Lung (tissue), 12 donors: ENCODE results near the gene NUDT6. TPM values are rescaled to one million over a fixed set of nuclear protein-coding genes. Genes with fewer than 3 reads are reported as not detected.

Experiments
- ATAC-seq: fragments of 200-7000 bp; cut with Tn5 transposase; one replicate; pipeline ENCODE4 v1.9.1; 2020; ENCODE audit warnings: moderate number of reproducible peaks; ENCODE audit not compliant: insufficient read depth, low FRiP score
- DNase-seq, 3 donors: peaks; one replicate each; pipeline ENCODE4 v3.0.0-alpha.2; 2013 to 2017
- H3K27ac ChIP-seq, 2 donors: one replicate each; pipeline ENCODE4 v1.5.1; 2013; ENCODE audit warnings: mild to moderate bottlenecking in 2 of 2, moderate library complexity in 2 of 2, control low read depth in 1 of 2, inconsistent platforms in 1 of 2, low read depth in 1 of 2, low read length in 1 of 2
- H3K27me3 ChIP-seq, 3 donors: one replicate each; pipeline ENCODE4 v1.5.1; 2013; ENCODE audit warnings: low read length in 2 of 3; ENCODE audit not compliant: control insufficient read depth in 3 of 3, insufficient read depth in 3 of 3
- H3K36me3 ChIP-seq, 4 donors: one replicate each; pipeline ENCODE4 v1.5.1; 2013; ENCODE audit warnings: low read length in 4 of 4, mild to moderate bottlenecking in 1 of 4, moderate library complexity in 1 of 4; ENCODE audit not compliant: control insufficient read depth in 4 of 4, insufficient read depth in 4 of 4
- H3K4me1 ChIP-seq, 5 donors: one replicate each; pipeline ENCODE4 v1.5.1; 2013; ENCODE audit warnings: low read length in 5 of 5, mild to moderate bottlenecking in 2 of 5, moderate library complexity in 1 of 5; ENCODE audit not compliant: control insufficient read depth in 5 of 5, insufficient read depth in 5 of 5
- H3K4me3 ChIP-seq: one replicate; pipeline ENCODE4 v1.5.1; 2013; ENCODE audit warnings: mild to moderate bottlenecking, control low read depth, moderate library complexity
- H3K9ac ChIP-seq, 2 donors: one replicate each; pipeline ENCODE4 v1.5.1; 2013; ENCODE audit warnings: low read length in 2 of 2, control low read depth in 1 of 2; ENCODE audit not compliant: insufficient read depth in 1 of 2
- H3K9me3 ChIP-seq, 4 donors: one replicate each; pipeline ENCODE4 v1.5.1; 2013; ENCODE audit warnings: low read length in 3 of 4, mild to moderate bottlenecking in 1 of 4, moderate library complexity in 1 of 4; ENCODE audit not compliant: control insufficient read depth in 4 of 4, insufficient read depth in 3 of 4
- CTCF ChIP-seq: IDR thresholded peaks from 2 replicates; pipeline ENCODE4 v1.5.1; 2012; ENCODE audit warnings: mild to moderate bottlenecking; ENCODE audit errors: control extremely low read depth, extremely low read depth
- WGBS, 2 donors: extraction: QIAGEN DNeasy Blood & Tissue Kit; methylation state at CpG; one replicate each; pipeline ENCODE4 v1.1.7; 2013; 5-methylcytosine and 5-hydroxymethylcytosine counted together
- polyA plus RNA-seq, 2 donors: library from polyadenylated mRNA; stranded (reverse); fragments of 200-250 nt; gene quantifications; one replicate each; pipeline ENCODE4 v1.2.1, GENCODE V29; 2013
- total RNA-seq, 2 donors: library from RNA; depleted of rRNA in 1 of 2; stranded (reverse); fragments of >200 nt in 1 of 2; gene quantifications; one replicate each; pipeline ENCODE4 v1.2.1, GENCODE V29; 2014 to 2021
- donor health status: control.
- donor health status: control.
- donor health status: Bipolar disorder and iron deficiency.
- donor health status: healthy.
- donor health status: DM: yes; HTN: yes; CAD: no.

The NUDT6 gene
- total and polyA plus RNA-seq, 4 donors = 3.8 to 9.2 (median 6.7) TPM

- TF ChIP-seq CTCF = no peak
- Histone ChIP-seq H3K36me3 (peaks cover 0 to 3% (median under 1%) of the 10 kb centered on the region in 4 donors), H3K27ac (no peak overlapping the region), H3K4me3 (no peak overlapping the region), H3K9me3 (no peaks in the 10 kb centered on the region), H3K27me3 (no peaks in the 10 kb centered on the region), H3K9ac (no peak overlapping the region), H3K4me1 (no peaks in the 10 kb centered on the region)
- WGBS, 2 donors = 80 to 86% methylated on average over 2 of the region's 2 CpGs
- ATAC-seq (no peak), DNase-seq (no peak)
Measured at GRCh38 chr4:122901247-122902010, 21.0 kb downstream of the NUDT6 start.

- Histone ChIP-seq H3K9ac (no peak overlapping the region), H3K4me3 (no peak overlapping the region), H3K4me1 (no peaks in the 10 kb centered on the region), H3K27ac (no peak overlapping the region), H3K9me3 (no peaks in the 10 kb centered on the region), H3K27me3 (no peaks in the 10 kb centered on the region), H3K36me3 (peaks cover 0 to 3% (median 2%) of the 10 kb centered on the region in 4 donors)
- WGBS, 2 donors = 82 to 91% methylated on average over 3 of the region's 3 CpGs
- DNase-seq (no peak), ATAC-seq (no peak)
- TF ChIP-seq CTCF = no peak
Measured at GRCh38 chr4:122900314-122900713, 22.1 kb downstream of the NUDT6 start.

- Histone ChIP-seq H3K27me3 (no peaks in the 10 kb centered on the region), H3K9me3 (no peaks in the 10 kb centered on the region), H3K27ac (no peak overlapping the region), H3K36me3 (peaks cover 0 to 3% (median under 1%) of the 10 kb centered on the region in 4 donors), H3K9ac (no peak overlapping the region), H3K4me3 (no peak overlapping the region), H3K4me1 (no peaks in the 10 kb centered on the region)
- ATAC-seq = no peak
- DNase-seq = no peak
- TF ChIP-seq CTCF = no peak
- WGBS, 2 donors = 85 to 96% methylated on average over 7 of the region's 7 CpGs
Measured at GRCh38 chr4:122899682-122900081, 22.7 kb downstream of the NUDT6 start.
